Prostate gland (tissue), 2 donors: ENCODE results near the gene TMF1.

Source experiments
- POLR2A ChIP-seq: fragments of 450-650 bp; IDR thresholded peaks from one replicate; pipeline ENCODE4 v1.6.1; 2016; ENCODE audit warnings: antibody characterized with exemption, mild to moderate bottlenecking
- POLR2AphosphoS5 ChIP-seq: sonication (generic); formaldehyde crosslinking; IDR thresholded peaks from one replicate; pipeline ENCODE4 v1.6.1; 2017; ENCODE audit warnings: antibody characterized with exemption
- TF ChIP-seq, protein P1 (sequence below), 4 experiments: fragments of 200-600 bp in 2 of 4; fragments of 450-650 bp in 2 of 4; sonication (generic) in 2 of 4; IDR thresholded peaks; 1 replicate in 3 of 4; 2 replicates in 1 of 4; pipeline ENCODE4 v1.5.1; 2016 to 2019; ENCODE audit warnings: antibody characterized with exemption in 4 of 4, mild to moderate bottlenecking in 2 of 4, moderate library complexity in 2 of 4

DNA sequence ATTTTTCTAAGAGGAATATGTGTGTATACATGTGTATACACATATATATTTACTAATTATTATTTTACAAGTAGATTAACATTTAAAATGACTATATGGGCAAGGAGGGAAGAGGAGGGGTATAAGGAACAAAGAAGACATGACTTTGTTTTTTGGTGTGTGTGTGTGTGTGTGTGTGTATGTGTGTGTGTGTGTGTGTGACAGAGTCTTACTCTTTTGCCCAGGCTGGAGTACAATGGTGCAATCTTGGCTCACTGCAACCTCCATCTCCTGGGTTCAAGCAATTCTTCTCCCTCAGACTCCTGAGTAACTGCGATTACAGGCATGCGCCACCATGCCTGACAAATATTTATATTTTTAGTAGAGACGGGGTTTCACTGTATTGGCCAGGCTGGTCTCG lies 36.0 kb downstream of the TMF1 start:
- TF ChIP-seq POLR2AphosphoS5 (no peak), POLR2A (no peak)
- TF ChIP-seq, protein P1, sequence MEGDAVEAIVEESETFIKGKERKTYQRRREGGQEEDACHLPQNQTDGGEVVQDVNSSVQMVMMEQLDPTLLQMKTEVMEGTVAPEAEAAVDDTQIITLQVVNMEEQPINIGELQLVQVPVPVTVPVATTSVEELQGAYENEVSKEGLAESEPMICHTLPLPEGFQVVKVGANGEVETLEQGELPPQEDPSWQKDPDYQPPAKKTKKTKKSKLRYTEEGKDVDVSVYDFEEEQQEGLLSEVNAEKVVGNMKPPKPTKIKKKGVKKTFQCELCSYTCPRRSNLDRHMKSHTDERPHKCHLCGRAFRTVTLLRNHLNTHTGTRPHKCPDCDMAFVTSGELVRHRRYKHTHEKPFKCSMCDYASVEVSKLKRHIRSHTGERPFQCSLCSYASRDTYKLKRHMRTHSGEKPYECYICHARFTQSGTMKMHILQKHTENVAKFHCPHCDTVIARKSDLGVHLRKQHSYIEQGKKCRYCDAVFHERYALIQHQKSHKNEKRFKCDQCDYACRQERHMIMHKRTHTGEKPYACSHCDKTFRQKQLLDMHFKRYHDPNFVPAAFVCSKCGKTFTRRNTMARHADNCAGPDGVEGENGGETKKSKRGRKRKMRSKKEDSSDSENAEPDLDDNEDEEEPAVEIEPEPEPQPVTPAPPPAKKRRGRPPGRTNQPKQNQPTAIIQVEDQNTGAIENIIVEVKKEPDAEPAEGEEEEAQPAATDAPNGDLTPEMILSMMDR (IDR thresholded peaks at IDR 0.05), result no peak
